HG03469 (cell line): ENCODE measurements around the gene CAPZB.

ENCODE experiments used
- ATAC-seq: cut with Tn5 transposase; IDR thresholded peaks from one replicate; pipeline ENCODE4 v1.9.1; 2021; ENCODE audit warnings: mild to moderate bottlenecking, moderate library complexity, moderate number of reproducible peaks; ENCODE audit not compliant: unreplicated experiment

CAPZB gene

GRCh38 chr1:19337289-19337688 lies 148.1 kb downstream of the CAPZB start:
- ATAC-seq: no peak

GRCh38 chr1:19336543-19336942 lies 148.8 kb downstream of the CAPZB start:
- ATAC-seq: no peak

- no peak for ATAC-seq
These were observed 151.6 kb downstream of the CAPZB start for GRCh38 chr1:19333587-19334354.

- ATAC-seq: no peak
These were observed 152.5 kb downstream of the CAPZB start for GRCh38 chr1:19332832-19333231.

GRCh38 chr1:19331262-19331878 lies 154.0 kb downstream of the CAPZB start:
- no peak for ATAC-seq

GRCh38 chr1:19330449-19331135 lies 154.7 kb downstream of the CAPZB start:
- ATAC-seq: no peak

GRCh38 chr1:19329611-19330010 lies 155.7 kb downstream of the CAPZB start:
- no peak for ATAC-seq

GRCh38 chr1:19329188-19329587 lies 156.2 kb downstream of the CAPZB start:
- ATAC-seq: no peak

- ATAC-seq: no peak
These were observed 156.9 kb downstream of the CAPZB start for GRCh38 chr1:19328486-19328885.

- ATAC-seq: no peak
These were observed 157.6 kb downstream of the CAPZB start for GRCh38 chr1:19327736-19328135.

GRCh38 chr1:19327301-19327700 lies 158.0 kb downstream of the CAPZB start:
- no peak for ATAC-seq

- no peak for ATAC-seq
These were observed 158.6 kb downstream of the CAPZB start for GRCh38 chr1:19326748-19327065.

- ATAC-seq: no peak
These were observed 159.2 kb downstream of the CAPZB start for GRCh38 chr1:19325958-19326747.

- ATAC-seq: no peak
These were observed 159.9 kb downstream of the CAPZB start for GRCh38 chr1:19325368-19325957.

GRCh38 chr1:19324665-19324990 lies 160.7 kb downstream of the CAPZB start:
- ATAC-seq: no peak

- ATAC-seq: no peak
These were observed 161.2 kb downstream of the CAPZB start for GRCh38 chr1:19323987-19324664.

GRCh38 chr1:19322481-19322880 lies 162.9 kb downstream of the CAPZB start:
- ATAC-seq: no peak

GRCh38 chr1:19321071-19321470 lies 164.3 kb downstream of the CAPZB start:
- no peak for ATAC-seq

GRCh38 chr1:19319196-19319595 lies 166.1 kb downstream of the CAPZB start:
- no peak for ATAC-seq

GRCh38 chr1:19317126-19317910 lies 168.0 kb downstream of the CAPZB start:
- no peak for ATAC-seq
